ENCODE measurements around the gene INPP5D.

- TF ChIP-seq GATA2 (IDR thresholded peaks at IDR 0.05; ENCODE audit: low read depth, low read length) (no peak), GATA3 (IDR thresholded peaks at IDR 0.05; ENCODE audit: low read depth, low read length) (no peak)
Measured at GRCh38 chr2:233023761-233024410, 36.3 kb upstream of the INPP5D start.

All from SH-SY5Y (cell line).